HG03575 (cell line): Measurements from ENCODE around the gene ARMC7.

ENCODE experiments used
- ATAC-seq: cut with Tn5 transposase; IDR thresholded peaks from one replicate; pipeline ENCODE4 v1.9.1; 2021; ENCODE audit not compliant: unreplicated experiment, insufficient number of reproducible peaks, low FRiP score; ENCODE audit errors: extremely low read depth

ARMC7 gene

GRCh38 chr17:75096082-75096625, 13.6 kb upstream of the ARMC7 start:
- ATAC-seq, result no peak

- ATAC-seq, result no peak
These were observed 11.9 kb upstream of the ARMC7 start for GRCh38 chr17:75097865-75098264.

GRCh38 chr17:75098861-75099260, 10.9 kb upstream of the ARMC7 start:
- ATAC-seq, result no peak

GRCh38 chr17:75099881-75100595, 9.7 kb upstream of the ARMC7 start:
- no peak for ATAC-seq

- no peak for ATAC-seq
These were observed 7.4 kb upstream of the ARMC7 start for GRCh38 chr17:75102385-75102821.

- no peak for ATAC-seq
These were observed 5.9 kb upstream of the ARMC7 start for GRCh38 chr17:75103601-75104554.

- ATAC-seq, result no peak
These were observed 4.4 kb upstream of the ARMC7 start for GRCh38 chr17:75105126-75106080.

GRCh38 chr17:75108193-75108592, 1.6 kb upstream of the ARMC7 start:
- ATAC-seq, result no peak

- no peak for ATAC-seq
These were observed 743 bp upstream of the ARMC7 start for GRCh38 chr17:75109046-75109406.

GRCh38 chr17:75110234-75110937, 617 bp downstream of the ARMC7 start:
- ATAC-seq, result no peak

GRCh38 chr17:75111777-75112335, 2.1 kb downstream of the ARMC7 start:
- ATAC-seq, result no peak

- no peak for ATAC-seq
These were observed 4.2 kb downstream of the ARMC7 start for GRCh38 chr17:75113798-75114551.

GRCh38 chr17:75114552-75115314, 5.0 kb downstream of the ARMC7 start:
- no peak for ATAC-seq

GRCh38 chr17:75115555-75115954, 5.8 kb downstream of the ARMC7 start:
- no peak for ATAC-seq

- ATAC-seq, result no peak
These were observed 7.0 kb downstream of the ARMC7 start for GRCh38 chr17:75116737-75117136.

GRCh38 chr17:75118307-75118706, 8.5 kb downstream of the ARMC7 start:
- no peak for ATAC-seq
